ENCODE measurements around the gene GPATCH2.
"Not testable (repeated sequence)": the region's sequence is repeated elsewhere in the genome, so short reads cannot be mapped to it uniquely, and the experiment has no call there.

Gene GPATCH2

DNA sequence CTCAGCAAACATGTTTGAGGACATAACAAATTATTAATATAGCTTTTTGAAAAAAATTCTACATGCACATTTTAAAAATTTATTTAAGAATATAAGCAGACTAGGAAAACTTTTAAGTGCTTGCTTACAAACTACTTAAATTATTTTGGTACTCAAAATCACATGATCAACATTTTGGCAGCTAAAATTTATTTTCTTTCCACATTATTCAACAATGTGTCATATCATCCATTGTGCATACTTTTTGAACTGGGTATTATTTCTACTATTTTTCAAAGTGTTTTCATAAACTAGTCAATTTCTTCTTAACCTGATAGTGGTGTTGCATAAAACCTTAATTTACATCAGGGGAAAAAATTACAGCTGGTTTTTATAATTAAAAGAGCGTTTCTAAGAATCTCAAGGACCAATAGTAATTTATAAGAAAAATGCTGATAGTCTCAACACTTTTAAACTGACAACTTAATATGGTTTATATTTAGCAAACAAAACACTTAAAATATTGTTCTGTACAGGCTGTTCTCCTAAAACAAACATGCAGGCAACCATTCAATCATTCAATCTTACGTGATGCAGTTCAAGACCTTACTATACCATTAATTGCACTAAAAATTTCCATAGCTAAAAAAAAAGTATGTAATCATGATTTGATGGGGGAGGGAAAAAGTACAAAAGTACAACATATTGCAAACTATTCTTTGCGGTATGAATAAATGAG lies 105.0 kb downstream of the GPATCH2 start:
- DNase-seq (ENCODE audit: low read depth): no peak

- no peak for DNase-seq (ENCODE audit: low read depth)
These were observed 105.9 kb downstream of the GPATCH2 start for GRCh38 chr1:217524787-217525520.

DNA sequence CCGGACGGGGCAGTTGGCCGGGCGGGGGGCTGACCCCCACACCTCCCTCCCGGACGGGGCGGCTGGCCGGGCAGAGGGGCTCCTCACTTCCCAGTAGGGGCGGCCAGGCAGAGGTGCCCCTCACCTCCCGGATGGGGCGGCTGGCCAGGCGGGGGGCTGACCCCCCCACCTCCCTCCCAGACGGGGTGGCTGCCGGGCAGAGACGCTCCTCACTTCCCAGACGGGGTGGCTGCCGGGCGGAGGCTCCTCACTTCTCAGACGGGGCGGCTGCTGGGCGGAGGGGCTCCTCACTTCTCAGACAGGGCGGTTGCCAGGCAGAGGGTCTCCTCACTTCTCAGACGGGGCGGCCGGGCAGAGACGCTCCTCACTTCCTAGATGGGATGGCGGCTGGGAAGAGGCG lies 107.0 kb downstream of the GPATCH2 start:
- DNase-seq (ENCODE audit: low read depth): not testable (repeated sequence)

DNA sequence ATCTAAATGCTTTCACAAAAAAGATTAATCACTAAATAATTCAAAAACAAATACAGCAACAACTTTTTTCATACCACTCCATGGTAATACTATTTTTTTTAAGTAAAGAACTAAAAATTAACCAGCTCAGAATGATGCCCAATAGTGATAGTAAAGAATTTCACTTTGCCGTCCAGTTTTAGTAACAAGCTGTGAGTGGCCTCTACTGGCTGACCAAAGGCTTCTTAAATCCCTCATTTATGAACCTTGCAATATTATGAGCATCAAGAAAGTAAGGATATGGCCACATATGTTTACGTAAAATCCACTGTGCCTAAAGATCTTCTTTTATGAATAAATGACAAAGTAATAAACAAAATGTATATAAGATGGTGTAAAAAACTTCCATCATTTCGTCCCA lies 108.6 kb downstream of the GPATCH2 start:
- no peak for DNase-seq (ENCODE audit: low read depth)

DNA sequence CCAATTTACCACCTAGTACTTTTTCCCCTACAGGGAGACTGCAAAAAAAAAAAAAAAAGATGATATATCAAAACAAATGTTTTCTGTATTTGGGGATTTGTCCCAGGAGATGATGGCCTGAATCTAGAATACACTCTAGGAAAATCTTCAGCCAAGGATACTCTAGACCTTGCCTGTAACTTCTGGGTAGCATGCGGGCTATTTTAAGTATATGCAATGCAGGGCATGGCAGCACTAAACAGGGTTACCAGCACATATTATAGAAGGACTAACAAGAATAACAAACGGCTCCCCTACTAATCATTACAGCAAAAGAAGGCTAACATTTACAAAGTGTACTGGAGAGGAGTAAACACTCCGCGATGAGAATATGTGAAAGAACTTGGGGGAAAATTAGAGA lies 109.6 kb downstream of the GPATCH2 start:
- no peak for DNase-seq (ENCODE audit: low read depth)

- DNase-seq (ENCODE audit: low read depth): no peak
These were observed 124.0 kb downstream of the GPATCH2 start for GRCh38 chr1:217506878-217507277.

DNA sequence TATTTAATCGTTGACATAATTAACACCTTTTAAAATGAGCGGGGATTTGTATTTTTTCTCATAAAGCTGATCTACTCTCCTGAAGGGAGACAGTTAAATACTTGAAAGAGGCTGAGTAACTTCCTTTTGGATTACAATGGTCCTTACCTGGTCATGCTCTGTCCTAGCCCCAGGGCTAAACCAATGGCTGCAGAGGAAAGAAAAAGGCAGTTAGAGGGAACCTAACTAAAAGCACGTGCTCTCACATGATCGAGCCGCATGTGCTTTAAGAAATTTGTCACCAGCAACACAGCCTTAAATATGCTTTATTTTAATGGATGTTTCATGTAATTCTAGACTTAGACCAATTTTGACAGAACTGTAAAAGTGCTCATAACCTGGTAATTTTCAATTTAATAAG lies 132.7 kb downstream of the GPATCH2 start:
- DNase-seq (ENCODE audit: low read depth): no peak

GRCh38 chr1:217495249-217495648 lies 135.6 kb downstream of the GPATCH2 start:
- no peak for DNase-seq (ENCODE audit: low read depth)

GRCh38 chr1:217494767-217495166 lies 136.1 kb downstream of the GPATCH2 start:
- no peak for DNase-seq (ENCODE audit: low read depth)

GRCh38 chr1:217493290-217493689 lies 137.6 kb downstream of the GPATCH2 start:
- no peak for DNase-seq (ENCODE audit: low read depth)

DNA sequence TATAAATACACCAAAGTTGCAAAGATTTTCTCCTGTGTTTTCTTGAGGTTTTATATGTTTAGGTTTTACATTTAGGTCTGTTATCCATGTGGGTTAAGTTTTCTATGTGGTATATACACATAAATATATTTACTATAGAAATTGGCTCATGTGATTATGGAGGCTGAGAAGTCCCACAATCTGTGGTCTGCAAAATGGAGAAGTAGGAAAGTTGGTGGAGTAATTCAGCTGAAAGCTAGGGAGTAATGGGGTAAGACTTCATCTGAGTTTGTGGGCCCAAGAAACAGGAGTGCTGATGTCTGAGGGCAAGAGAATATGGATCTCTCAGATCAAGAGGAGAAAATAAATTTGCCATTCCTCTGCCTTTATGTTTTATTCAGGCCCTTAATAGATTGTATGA lies 146.0 kb downstream of the GPATCH2 start:
- no peak for DNase-seq (ENCODE audit: low read depth)

- DNase-seq (ENCODE audit: low read depth): no peak
These were observed 148.4 kb downstream of the GPATCH2 start for GRCh38 chr1:217482356-217483102.

- no peak for DNase-seq (ENCODE audit: low read depth)
These were observed 152.4 kb downstream of the GPATCH2 start for GRCh38 chr1:217478450-217478849.

DNA sequence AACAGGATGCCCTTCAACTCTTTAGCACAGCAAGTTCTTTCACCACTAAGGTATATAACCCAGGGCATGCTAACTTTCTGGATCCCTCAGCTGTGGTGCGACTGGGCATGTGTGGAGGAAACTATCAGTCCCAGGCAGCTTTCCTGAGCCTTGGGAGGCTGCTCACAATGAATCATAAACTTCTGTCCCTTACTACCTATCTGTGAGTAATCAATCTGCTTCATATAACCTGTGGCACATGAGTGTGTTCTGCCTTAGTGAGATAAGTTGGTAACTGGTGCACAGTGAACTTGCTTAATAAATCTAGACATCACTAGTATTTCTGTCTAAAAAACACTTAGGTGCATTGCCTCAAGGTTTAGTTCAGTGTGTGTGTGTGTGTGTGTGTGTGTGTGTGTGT lies 158.0 kb downstream of the GPATCH2 start:
- DNase-seq (ENCODE audit: low read depth): no peak

DNA sequence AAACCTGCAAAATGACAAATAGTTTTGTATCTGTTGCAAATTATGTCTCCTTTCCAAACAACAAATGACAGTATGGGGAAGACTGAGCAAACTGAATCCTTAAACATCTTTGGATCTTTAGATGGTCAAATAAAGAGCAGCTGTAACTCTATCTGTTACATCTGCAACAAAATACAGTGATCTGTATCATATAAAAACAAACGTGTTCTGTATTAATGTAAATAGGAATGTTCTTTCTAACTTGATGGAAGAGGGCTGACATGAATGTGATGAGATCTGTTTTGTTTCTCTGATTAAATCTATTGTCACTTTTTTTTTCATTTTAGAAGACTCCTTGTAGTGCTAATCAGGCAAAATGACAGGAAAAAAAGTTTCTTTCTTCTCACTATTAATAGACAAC lies 159.5 kb downstream of the GPATCH2 start:
- no peak for DNase-seq (ENCODE audit: low read depth)

- DNase-seq (ENCODE audit: low read depth): no peak
These were observed 160.9 kb downstream of the GPATCH2 start for GRCh38 chr1:217469983-217470382.

- no peak for DNase-seq (ENCODE audit: low read depth)
These were observed 165.8 kb downstream of the GPATCH2 start for GRCh38 chr1:217465102-217465501.

- no peak for DNase-seq (ENCODE audit: low read depth)
These were observed 168.2 kb downstream of the GPATCH2 start for GRCh38 chr1:217462666-217463065.

DNA sequence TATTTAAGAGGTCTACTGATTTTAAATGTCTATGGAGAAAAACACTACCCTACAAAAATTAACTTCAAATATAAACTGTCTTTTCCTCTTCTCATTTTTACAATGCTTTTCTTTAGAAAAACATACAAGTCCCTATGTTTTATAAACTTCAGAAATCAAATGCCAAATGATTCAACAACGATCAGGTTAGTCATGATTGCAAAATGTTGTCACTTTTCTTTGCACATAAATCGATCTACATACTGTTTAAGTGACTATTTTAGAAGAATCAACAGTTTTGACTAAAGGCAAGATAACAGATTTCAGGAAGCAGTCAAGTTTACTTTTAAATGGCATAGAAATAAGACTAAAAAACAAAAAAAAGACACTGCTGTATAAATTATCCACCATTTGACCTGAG lies 168.7 kb downstream of the GPATCH2 start:
- no peak for DNase-seq (ENCODE audit: low read depth)

GRCh38 chr1:217457016-217457415 lies 173.9 kb downstream of the GPATCH2 start:
- DNase-seq (ENCODE audit: low read depth): no peak

DNA sequence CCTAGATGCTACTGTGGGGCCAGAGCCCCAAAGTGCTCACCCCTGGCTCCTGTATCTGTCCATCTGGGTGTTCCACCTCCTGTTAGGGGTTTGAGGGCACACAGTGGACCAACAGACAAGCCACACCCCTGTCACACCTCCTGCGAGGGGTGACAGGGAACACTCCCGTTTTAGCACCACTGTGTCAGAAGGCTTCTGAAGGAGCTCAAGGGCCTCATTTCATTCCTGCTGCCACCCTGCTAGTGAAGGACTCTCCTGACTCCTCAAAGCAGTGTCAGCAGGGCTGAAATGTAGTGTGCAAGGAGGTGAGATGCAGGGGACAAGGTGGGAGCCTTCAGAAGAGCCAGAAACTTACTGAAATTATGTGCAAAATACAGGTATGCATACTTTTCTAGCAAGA lies 174.6 kb downstream of the GPATCH2 start:
- DNase-seq (ENCODE audit: low read depth): no peak

DNA sequence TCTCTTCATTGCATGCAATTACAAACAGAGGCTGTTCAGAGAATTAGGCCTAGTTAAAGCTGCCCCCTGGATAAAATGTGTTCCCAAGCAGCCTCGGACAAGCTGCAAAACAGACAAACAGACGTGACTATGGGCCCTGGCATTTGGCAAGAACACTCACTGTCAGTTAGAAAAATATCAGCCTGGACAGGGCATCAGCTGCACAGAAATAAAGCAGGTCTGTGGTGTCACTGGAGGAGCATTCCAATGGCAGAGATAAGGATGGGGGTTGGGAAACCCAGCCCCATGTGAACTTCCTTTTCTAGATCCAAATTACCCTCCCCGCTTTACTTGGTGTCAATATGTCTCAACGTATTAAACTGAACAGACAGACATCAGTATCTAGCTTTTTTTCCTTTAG lies 177.1 kb downstream of the GPATCH2 start:
- no peak for DNase-seq (ENCODE audit: low read depth)

GRCh38 chr1:217449370-217449769 lies 181.5 kb downstream of the GPATCH2 start:
- DNase-seq (ENCODE audit: low read depth): no peak
